Ishikawa (cell line): ENCODE results near the gene RASAL2.

Experiments used
- CEBPB ChIP-seq: IDR thresholded peaks from 2 replicates; pipeline ENCODE4 v1.6.1; 2012
- CREB1 ChIP-seq: IDR thresholded peaks from 2 replicates; pipeline ENCODE4 v1.6.1; 2012; ENCODE audit warnings: low read depth
- EGR1 ChIP-seq: IDR thresholded peaks from 2 replicates; pipeline ENCODE4 v1.6.1; 2012
- EP300 ChIP-seq: IDR thresholded peaks from 2 replicates; pipeline ENCODE4 v1.6.1; 2012; ENCODE audit warnings: borderline replicate concordance
- FOXM1 ChIP-seq: IDR thresholded peaks from 2 replicates; pipeline ENCODE4 v1.6.1; 2012; ENCODE audit warnings: low read depth, borderline replicate concordance
- MAX ChIP-seq: IDR thresholded peaks from 2 replicates; pipeline ENCODE4 v1.6.1; 2012
- NFIC ChIP-seq: IDR thresholded peaks from 2 replicates; pipeline ENCODE4 v1.6.1; 2012
- REST ChIP-seq: IDR thresholded peaks from 2 replicates; pipeline ENCODE4 v1.6.1; 2012; ENCODE audit warnings: low read depth, mild to moderate bottlenecking
- TAF1 ChIP-seq: IDR thresholded peaks from 2 replicates; pipeline ENCODE4 v1.6.1; 2012; ENCODE audit warnings: low read depth, mild to moderate bottlenecking
- TCF12 ChIP-seq: IDR thresholded peaks from 2 replicates; pipeline ENCODE4 v1.6.1; 2012; ENCODE audit warnings: low read depth
- TEAD4 ChIP-seq: IDR thresholded peaks from 2 replicates; pipeline ENCODE4 v1.6.1; 2012
- USF1 ChIP-seq: IDR thresholded peaks from 2 replicates; pipeline ENCODE4 v1.6.1; 2012
- YY1 ChIP-seq: IDR thresholded peaks from 2 replicates; pipeline ENCODE4 v1.6.1; 2012; ENCODE audit warnings: low read depth
- ZBTB7A ChIP-seq: IDR thresholded peaks from 2 replicates; pipeline ENCODE4 v1.6.1; 2012; ENCODE audit warnings: low read depth

RASAL2 gene

GRCh38 chr1:178436899-178437298 lies 343.0 kb downstream of the RASAL2 start:
- TF ChIP-seq EGR1 (no peak), USF1 (no peak), FOXM1 (no peak), ZBTB7A (no peak), TEAD4 (no peak), TCF12 (no peak)

GRCh38 chr1:178438432-178438831 lies 344.5 kb downstream of the RASAL2 start:
- TF ChIP-seq EGR1: no peak
- TF ChIP-seq ZBTB7A: no peak
- TF ChIP-seq REST: no peak
- no peak for TF ChIP-seq NFIC
- TF ChIP-seq CEBPB: no peak
- no peak for TF ChIP-seq YY1
- no peak for TF ChIP-seq TCF12
- no peak for TF ChIP-seq MAX

- TF ChIP-seq REST (no peak), YY1 (no peak), TCF12 (no peak), USF1 (no peak), MAX (no peak), EGR1 (no peak), TAF1 (no peak), NFIC (no peak), EP300 (no peak), CREB1 (no peak), ZBTB7A (no peak)
These were observed 349.0 kb downstream of the RASAL2 start for GRCh38 chr1:178442925-178443324.

GRCh38 chr1:178450871-178451270 lies 357.0 kb downstream of the RASAL2 start:
- TF ChIP-seq ZBTB7A: no peak
- no peak for TF ChIP-seq MAX
- no peak for TF ChIP-seq TAF1
- no peak for TF ChIP-seq CEBPB
- no peak for TF ChIP-seq EP300

- TF ChIP-seq EP300 (no peak), TEAD4 (no peak), REST (no peak), MAX (no peak), CREB1 (no peak)
These were observed 357.6 kb downstream of the RASAL2 start for GRCh38 chr1:178451529-178451928.
